ENCODE data around the gene CLCNKA.

Gene CLCNKA

GRCh38 chr1:16082283-16083038, 60.6 kb downstream of the CLCNKA start:
- DNase-seq, result peak; percentile 18

DNA sequence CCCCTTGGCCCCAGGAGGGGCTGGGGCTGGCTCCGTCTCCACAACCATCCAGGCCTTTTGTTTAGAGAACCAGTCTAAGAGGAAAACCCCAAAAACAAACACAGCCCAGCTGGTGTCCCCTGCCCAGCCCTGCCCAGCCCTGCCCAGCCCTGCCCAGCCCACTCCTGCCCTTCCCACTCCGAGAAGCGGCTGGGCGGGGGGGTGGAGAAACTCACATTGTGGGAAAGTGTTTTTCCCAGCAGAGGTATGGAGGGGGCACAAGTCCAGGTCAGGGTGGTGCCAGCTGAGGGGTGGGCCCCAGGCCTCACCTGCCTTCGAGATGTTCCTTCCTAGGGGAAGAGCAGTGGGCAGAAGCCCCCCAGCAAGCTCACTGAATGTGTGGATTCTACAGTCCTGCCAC, 61.6 kb downstream of the CLCNKA start:
- DNase-seq, result no peak
